SU-DHL-6 (cell line): ENCODE measurements around the gene PIBF1.

Source experiments
- H2AFZ ChIP-seq: fragments of 200-600 bp; sonication (generic); 2 replicates; pipeline ENCODE4 v1.6.1; 2014; ENCODE audit warnings: low read depth, mild to moderate bottlenecking, moderate library complexity, mixed read lengths, antibody characterized with exemption, low read length; ENCODE audit not compliant: severe bottlenecking
- H3F3A ChIP-seq: fragments of 200-600 bp; shearing (Covaris generic); 2 replicates; pipeline ENCODE4 v1.6.0; 2016; ENCODE audit warnings: antibody characterized with exemption, mild to moderate bottlenecking; ENCODE audit not compliant: insufficient read depth
- H3K27ac ChIP-seq: fragments of 200-600 bp; sonication (generic); 2 replicates; pipeline ENCODE4 v1.5.1; 2016; ENCODE audit warnings: low read depth, mild to moderate bottlenecking, low read length, moderate library complexity, mixed read lengths
- H3K27me3 ChIP-seq: fragments of 200-600 bp; sonication (generic), shearing (Covaris generic); 2 replicates; pipeline ENCODE4 v1.6.0; 2014; ENCODE audit warnings: mild to moderate bottlenecking, low read length
- H3K36me3 ChIP-seq: fragments of 200-600 bp; sonication (generic); 2 replicates; pipeline ENCODE4 v1.6.1; 2014; ENCODE audit warnings: mild to moderate bottlenecking, low read length, mixed read lengths
- H3K4me2 ChIP-seq: fragments of 300-600, 200-600 bp; shearing (Covaris generic), sonication (generic); 2 replicates; pipeline ENCODE4 v1.6.0; 2014; ENCODE audit warnings: low read length, low read depth, mild to moderate bottlenecking; ENCODE audit not compliant: poor library complexity, severe bottlenecking
- H3K4me3 ChIP-seq: fragments of 200-600 bp; sonication (generic); 2 replicates; pipeline ENCODE4 v1.5.1; 2014; ENCODE audit warnings: antibody characterized with exemption, low read length, mild to moderate bottlenecking, mixed read lengths; ENCODE audit not compliant: insufficient read depth, poor library complexity, severe bottlenecking
- H3K79me2 ChIP-seq: fragments of 200-600 bp; sonication (generic); 2 replicates; pipeline ENCODE4 v1.6.1; 2014; ENCODE audit warnings: mild to moderate bottlenecking, low read length, moderate library complexity; ENCODE audit not compliant: insufficient read depth
- H3K9ac ChIP-seq: fragments of 200-600 bp; sonication (generic); 2 replicates; pipeline ENCODE4 v1.7.0; 2014; ENCODE audit warnings: mild to moderate bottlenecking, low read length
- H3K9me2 ChIP-seq: fragments of 200-600 bp; sonication (generic); replicated peaks from 2 replicates; pipeline ENCODE4 v1.6.1; 2014; ENCODE audit warnings: low read length; ENCODE audit not compliant: insufficient read depth
- H3K9me3 ChIP-seq: fragments of 200-600 bp; sonication (generic); 2 replicates; pipeline ENCODE4 v1.6.1; 2014; ENCODE audit warnings: low read length, mixed read lengths; ENCODE audit not compliant: insufficient read depth
- H4K20me1 ChIP-seq: fragments of 200-600 bp; sonication (generic); 2 replicates; pipeline ENCODE4 v1.6.1; 2014; ENCODE audit warnings: low read depth, mild to moderate bottlenecking, antibody characterized with exemption, low read length, moderate library complexity, mixed read lengths
- CTCF ChIP-seq: fragments of 200-600 bp; sonication (generic); IDR thresholded peaks from one replicate; pipeline ENCODE4 v1.5.1; 2017; ENCODE audit warnings: antibody characterized with exemption, mild to moderate bottlenecking, low read length, moderate library complexity; ENCODE audit not compliant: insufficient read depth, poor library complexity, severe bottlenecking
- EZH2phosphoT487 ChIP-seq: fragments of 200-600 bp; sonication (generic), shearing (Covaris generic); conservative IDR thresholded peaks from 2 replicates; pipeline ENCODE4 v1.6.1; 2018; ENCODE audit warnings: mild to moderate bottlenecking, antibody characterized with exemption, low read length, moderate library complexity, mixed read lengths

Gene PIBF1

GRCh38 chr13:72889495-72889894, 107.6 kb downstream of the PIBF1 start:
- H3K27me3 ChIP-seq: no peaks in the 10 kb centered on the region
- no peak overlapping the region for H3K27ac ChIP-seq
- no peaks in the 10 kb centered on the region for H4K20me1 ChIP-seq
- H3K79me2 ChIP-seq: no peaks in the 10 kb centered on the region
- peaks cover 9% of the 10 kb centered on the region; the same call in 1 of the 2 replicates for H3K36me3 ChIP-seq
- H3K9ac ChIP-seq: no peak overlapping the region
- H3K9me2 ChIP-seq: no peaks in the 10 kb centered on the region
- H3K4me2 ChIP-seq: no peak overlapping the region
- no peaks in the 10 kb centered on the region for H3F3A ChIP-seq
- H3K4me3 ChIP-seq: no peak overlapping the region
- no peaks in the 10 kb centered on the region for H3K9me3 ChIP-seq
- TF ChIP-seq EZH2phosphoT487: no peak
- no peak for TF ChIP-seq CTCF
- H2AFZ ChIP-seq: no peak overlapping the region

GRCh38 chr13:72890546-72890945, 108.6 kb downstream of the PIBF1 start:
- Histone ChIP-seq H3K9me3 (no peaks in the 10 kb centered on the region), H4K20me1 (no peaks in the 10 kb centered on the region)

GRCh38 chr13:72891423-72891822, 109.5 kb downstream of the PIBF1 start:
- H3K9me2 ChIP-seq: no peaks in the 10 kb centered on the region

More at GRCh38 chr13:72890546-72890945, 108.6 kb downstream of the PIBF1 start:
- Histone ChIP-seq H3K27me3 (no peaks in the 10 kb centered on the region), H3K9me2 (no peaks in the 10 kb centered on the region), H3K4me2 (no peak overlapping the region), H3K9ac (no peak overlapping the region), H3F3A (no peaks in the 10 kb centered on the region), H3K79me2 (no peaks in the 10 kb centered on the region), H3K27ac (no peak overlapping the region), H2AFZ (no peak overlapping the region), H3K36me3 (peaks cover 9% of the 10 kb centered on the region; the same call in 1 of the 2 replicates), H3K4me3 (no peak overlapping the region)
- TF ChIP-seq EZH2phosphoT487 (no peak), CTCF (no peak)

More at GRCh38 chr13:72891423-72891822, 109.5 kb downstream of the PIBF1 start:
- Histone ChIP-seq H3K27ac (no peak overlapping the region), H3F3A (no peaks in the 10 kb centered on the region), H2AFZ (no peak overlapping the region), H3K4me3 (no peak overlapping the region), H4K20me1 (no peaks in the 10 kb centered on the region), H3K27me3 (no peaks in the 10 kb centered on the region), H3K36me3 (peaks cover 12% of the 10 kb centered on the region; the same call in 1 of the 2 replicates), H3K4me2 (no peak overlapping the region), H3K9ac (no peak overlapping the region), H3K79me2 (no peaks in the 10 kb centered on the region), H3K9me3 (no peaks in the 10 kb centered on the region)
- TF ChIP-seq EZH2phosphoT487 (no peak), CTCF (no peak)
